GM13976 (cell line): ENCODE measurements around the gene PAPLN.

Experiments used
- DNase-seq: peaks from one replicate; pipeline ENCODE4 v3.0.0; 2012; ENCODE audit warnings: low spot score
- in situ Hi-C: fragments of 300-500 bp; cut with MboI; formaldehyde crosslinking; loops from one replicate; pipeline ENCODE4 v1.12.0; 2022; ENCODE audit warnings: low sequenced_read_pairs, mixed read lengths, inconsistent platforms; ENCODE audit not compliant: unreplicated experiment
- TF ChIP-seq, protein P1 (sequence below): IDR thresholded peaks from 2 replicates; pipeline ENCODE4 v1.5.1; 2012; ENCODE audit warnings: borderline replicate concordance, mild to moderate bottlenecking; ENCODE audit not compliant: insufficient read depth; ENCODE audit errors: extremely low read depth, missing control alignments, control extremely low read depth

Gene PAPLN

DNA sequence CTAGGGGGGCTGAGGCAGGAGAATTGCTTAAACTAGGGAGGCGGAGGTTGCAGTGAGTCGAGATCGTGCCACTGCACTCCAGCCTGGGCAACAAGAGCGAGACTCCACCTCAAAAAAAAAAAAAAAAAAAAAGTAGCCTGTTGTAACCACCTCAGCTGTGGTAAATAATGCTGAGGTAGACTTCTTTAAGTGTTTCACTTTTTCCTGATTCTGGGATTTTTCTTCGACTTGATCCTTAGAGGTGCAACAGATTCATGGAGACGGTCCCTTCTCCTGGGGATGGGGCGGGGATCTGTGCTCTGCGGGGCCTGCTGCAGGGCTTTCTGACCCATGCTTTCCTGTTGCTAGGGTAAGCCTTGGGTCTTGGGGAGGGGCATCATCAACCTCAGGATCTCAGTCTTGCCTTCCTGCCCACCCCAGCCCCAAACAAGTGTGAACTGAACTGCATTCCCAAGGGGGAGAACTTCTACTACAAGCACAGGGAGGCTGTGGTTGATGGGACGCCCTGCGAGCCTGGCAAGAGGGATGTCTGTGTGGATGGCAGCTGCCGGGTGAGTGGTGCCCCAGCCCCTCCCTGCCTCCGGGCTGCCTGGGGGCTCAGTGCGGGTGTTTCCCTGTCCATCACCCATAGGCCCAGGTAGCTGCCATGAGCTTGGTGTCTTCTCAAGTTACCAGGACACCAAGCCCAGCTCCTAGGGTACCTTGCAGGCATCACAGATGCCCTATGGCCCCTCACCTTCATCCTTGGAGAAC is 12.4 kb downstream of the PAPLN start:
- DNase-seq, result no peak
- TF ChIP-seq, protein P1, sequence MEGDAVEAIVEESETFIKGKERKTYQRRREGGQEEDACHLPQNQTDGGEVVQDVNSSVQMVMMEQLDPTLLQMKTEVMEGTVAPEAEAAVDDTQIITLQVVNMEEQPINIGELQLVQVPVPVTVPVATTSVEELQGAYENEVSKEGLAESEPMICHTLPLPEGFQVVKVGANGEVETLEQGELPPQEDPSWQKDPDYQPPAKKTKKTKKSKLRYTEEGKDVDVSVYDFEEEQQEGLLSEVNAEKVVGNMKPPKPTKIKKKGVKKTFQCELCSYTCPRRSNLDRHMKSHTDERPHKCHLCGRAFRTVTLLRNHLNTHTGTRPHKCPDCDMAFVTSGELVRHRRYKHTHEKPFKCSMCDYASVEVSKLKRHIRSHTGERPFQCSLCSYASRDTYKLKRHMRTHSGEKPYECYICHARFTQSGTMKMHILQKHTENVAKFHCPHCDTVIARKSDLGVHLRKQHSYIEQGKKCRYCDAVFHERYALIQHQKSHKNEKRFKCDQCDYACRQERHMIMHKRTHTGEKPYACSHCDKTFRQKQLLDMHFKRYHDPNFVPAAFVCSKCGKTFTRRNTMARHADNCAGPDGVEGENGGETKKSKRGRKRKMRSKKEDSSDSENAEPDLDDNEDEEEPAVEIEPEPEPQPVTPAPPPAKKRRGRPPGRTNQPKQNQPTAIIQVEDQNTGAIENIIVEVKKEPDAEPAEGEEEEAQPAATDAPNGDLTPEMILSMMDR, result no peak
- in situ Hi-C loops, result no loop called here

GRCh38 chr14:73250317-73250713 is 13.0 kb downstream of the PAPLN start:
- in situ Hi-C loops, result no loop called here
- no peak for DNase-seq
- TF ChIP-seq, protein P1, result no peak

DNA sequence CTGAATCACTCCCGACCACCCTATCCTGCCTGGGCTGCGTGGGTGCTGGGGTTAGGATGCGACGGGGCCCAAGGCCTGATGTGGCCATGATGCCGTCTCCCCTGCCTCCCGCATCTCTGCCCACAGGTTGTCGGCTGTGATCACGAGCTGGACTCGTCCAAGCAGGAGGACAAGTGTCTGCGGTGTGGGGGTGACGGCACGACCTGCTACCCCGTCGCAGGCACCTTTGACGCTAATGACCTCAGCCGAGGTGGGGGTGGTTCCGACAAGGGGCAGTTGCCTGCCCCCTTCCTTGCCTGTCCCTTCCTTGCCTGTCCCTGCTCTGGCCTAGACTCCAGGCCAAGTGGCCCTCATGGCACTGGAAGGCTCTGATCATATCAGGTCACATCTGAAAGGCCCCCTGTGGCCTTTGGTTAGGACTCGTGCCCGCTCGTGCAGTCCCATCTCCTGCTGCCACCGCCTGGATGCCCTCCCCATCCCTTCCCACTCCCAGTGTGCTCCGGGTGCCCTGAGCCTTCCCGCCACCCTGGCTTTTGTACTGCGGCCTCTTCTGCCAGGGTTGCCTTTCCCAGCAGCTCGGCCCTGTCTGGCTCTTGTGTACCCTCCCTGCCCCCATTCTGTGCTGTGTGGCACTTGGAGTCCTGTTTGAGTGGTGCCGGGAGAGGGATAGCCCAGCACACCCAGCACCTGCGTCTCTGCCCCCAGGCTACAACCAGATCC is 13.6 kb downstream of the PAPLN start:
- in situ Hi-C loops, result no loop called here
- DNase-seq, result no peak
- TF ChIP-seq, protein P1, result no peak

DNA sequence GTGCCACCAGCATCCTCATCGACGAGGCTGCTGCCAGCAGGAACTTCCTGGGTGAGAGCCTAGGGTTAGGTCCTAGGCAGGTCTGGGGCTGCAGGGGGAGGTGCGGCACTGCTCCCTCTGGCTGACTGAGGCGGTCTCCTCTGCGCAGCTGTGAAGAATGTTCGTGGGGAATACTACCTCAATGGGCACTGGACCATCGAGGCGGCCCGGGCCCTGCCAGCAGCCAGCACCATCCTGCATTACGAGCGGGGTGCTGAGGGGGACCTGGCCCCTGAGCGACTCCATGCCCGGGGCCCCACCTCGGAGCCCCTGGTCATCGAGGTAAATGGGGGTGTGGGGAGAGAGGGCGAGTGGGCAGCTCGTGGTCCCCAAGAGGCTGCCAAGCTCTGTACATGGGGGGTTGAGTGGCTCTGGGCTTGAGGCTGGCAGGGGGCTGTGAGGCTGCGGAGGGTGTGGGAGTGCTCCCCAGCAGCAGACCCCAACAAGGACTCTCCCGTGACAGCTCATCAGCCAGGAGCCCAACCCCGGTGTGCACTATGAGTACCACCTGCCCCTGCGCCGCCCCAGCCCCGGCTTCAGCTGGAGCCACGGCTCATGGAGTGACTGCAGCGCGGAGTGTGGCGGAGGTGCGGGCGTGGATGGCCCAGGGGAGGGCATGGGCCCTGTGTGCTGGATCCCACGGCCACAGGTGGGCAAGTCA is 14.4 kb downstream of the PAPLN start:
- DNase-seq, result no peak
- in situ Hi-C loops, result no loop called here
- TF ChIP-seq, protein P1, result no peak

DNA sequence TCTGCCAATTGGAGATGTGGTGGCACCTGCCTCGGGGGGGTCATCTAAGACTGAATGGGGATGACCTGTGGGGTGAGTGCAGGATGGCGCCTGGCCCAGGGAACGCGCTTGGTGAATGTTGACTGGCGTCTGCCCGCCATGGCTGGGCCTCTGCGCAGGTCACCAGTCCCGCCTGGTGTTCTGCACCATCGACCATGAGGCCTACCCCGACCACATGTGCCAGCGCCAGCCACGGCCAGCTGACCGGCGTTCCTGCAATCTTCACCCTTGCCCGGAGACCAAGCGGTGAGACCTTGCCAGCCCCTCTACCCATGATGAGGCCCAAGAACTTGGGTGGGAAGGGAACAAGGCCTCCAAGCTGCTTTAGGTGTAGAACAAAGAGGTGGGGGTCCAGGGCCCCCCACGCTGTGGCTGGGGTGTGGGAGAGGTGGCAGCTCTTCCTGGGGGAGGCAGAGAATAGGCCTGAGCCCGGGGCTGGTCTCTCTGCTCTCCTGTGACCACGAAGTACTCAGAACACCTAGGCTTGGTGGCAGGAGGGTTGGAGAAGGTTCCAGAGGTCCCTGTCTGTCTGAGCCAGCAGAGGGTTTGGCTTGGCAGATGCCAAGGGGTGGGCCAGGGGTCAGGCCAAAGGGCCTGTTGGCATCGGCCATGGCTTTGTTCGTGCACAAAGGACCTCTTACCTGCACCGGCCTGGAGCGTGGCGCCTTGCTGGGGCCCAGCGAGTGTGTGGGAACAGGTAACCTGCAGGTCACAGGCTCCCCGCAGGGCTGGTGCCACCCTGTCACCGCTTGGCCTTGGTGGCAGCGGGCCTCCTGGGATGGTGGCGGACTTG is 15.4 kb downstream of the PAPLN start:
- no peak for DNase-seq
- TF ChIP-seq, protein P1, result no peak
- in situ Hi-C loops, result no loop called here

DNA sequence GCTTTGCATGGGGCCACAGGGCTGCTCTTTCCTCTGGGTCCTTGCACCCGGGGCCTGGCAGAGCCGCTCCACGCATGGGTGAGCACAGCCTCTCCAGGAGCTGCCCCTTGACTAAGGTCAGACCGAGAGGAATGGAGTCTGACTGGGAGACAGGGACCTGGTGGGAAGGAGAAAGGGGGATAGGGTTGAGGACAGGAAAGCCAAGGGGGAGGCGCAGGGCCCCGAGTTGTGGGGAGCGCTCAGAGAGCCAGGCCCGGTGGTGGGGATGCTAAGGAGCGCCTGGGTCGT is 16.0 kb downstream of the PAPLN start:
- in situ Hi-C loops, result no loop called here
- no peak for DNase-seq
- TF ChIP-seq, protein P1, result no peak
